ENCODE measurements around the gene AGGF1. TPM values are rescaled to one million over a fixed set of nuclear protein-coding genes. Genes with fewer than 3 reads are reported as not detected.

AGGF1 gene
- total RNA-seq, 1 experiment from 2014 or later = 23.2 TPM

- TF ChIP-seq ZNF263 (CRISPR knock-in tag; IDR thresholded peaks at IDR 0.05; ENCODE audit: low read depth) = no peak
- TF ChIP-seq PRRX2 (CRISPR knock-in tag; IDR thresholded peaks at IDR 0.05) = no peak
- no peak for TF ChIP-seq SMAD3 (CRISPR knock-in tag; IDR thresholded peaks at IDR 0.05; ENCODE audit: borderline replicate concordance)
- TF ChIP-seq SP1 (CRISPR knock-in tag; conservative IDR thresholded peaks at IDR 0.05) = peak; percentile 29; the same call in 1 of the 2 replicates
- peak; percentile 60; the same call in 1 of the 2 replicates for TF ChIP-seq MAX (CRISPR knock-in tag; IDR thresholded peaks at IDR 0.05)
- no peak for TF ChIP-seq JAZF1 (CRISPR knock-in tag; IDR thresholded peaks at IDR 0.05)
- TF ChIP-seq OVOL2 (CRISPR knock-in tag; IDR thresholded peaks at IDR 0.05; ENCODE audit: borderline replicate concordance) = no peak
- TF ChIP-seq, protein P1, sequence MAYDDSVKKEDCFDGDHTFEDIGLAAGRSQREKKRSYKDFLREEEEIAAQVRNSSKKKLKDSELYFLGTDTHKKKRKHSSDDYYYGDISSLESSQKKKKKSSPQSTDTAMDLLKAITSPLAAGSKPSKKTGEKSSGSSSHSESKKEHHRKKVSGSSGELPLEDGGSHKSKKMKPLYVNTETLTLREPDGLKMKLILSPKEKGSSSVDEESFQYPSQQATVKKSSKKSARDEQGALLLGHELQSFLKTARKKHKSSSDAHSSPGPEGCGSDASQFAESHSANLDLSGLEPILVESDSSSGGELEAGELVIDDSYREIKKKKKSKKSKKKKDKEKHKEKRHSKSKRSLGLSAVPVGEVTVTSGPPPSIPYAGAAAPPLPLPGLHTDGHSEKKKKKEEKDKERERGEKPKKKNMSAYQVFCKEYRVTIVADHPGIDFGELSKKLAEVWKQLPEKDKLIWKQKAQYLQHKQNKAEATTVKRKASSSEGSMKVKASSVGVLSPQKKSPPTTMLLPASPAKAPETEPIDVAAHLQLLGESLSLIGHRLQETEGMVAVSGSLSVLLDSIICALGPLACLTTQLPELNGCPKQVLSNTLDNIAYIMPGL (CRISPR knock-in tag; IDR thresholded peaks at IDR 0.05) = peak; percentile 67; the same call in 1 of the 2 replicates
- TF ChIP-seq IRF2 (CRISPR knock-in tag; IDR thresholded peaks at IDR 0.05; ENCODE audit: borderline replicate concordance, low read depth) = no peak
- TF ChIP-seq ZNF138 (CRISPR knock-in tag; conservative IDR thresholded peaks at IDR 0.05) = no peak
- TF ChIP-seq E2F5 (CRISPR knock-in tag; IDR thresholded peaks at IDR 0.05) = no peak
- TF ChIP-seq, protein P2, sequence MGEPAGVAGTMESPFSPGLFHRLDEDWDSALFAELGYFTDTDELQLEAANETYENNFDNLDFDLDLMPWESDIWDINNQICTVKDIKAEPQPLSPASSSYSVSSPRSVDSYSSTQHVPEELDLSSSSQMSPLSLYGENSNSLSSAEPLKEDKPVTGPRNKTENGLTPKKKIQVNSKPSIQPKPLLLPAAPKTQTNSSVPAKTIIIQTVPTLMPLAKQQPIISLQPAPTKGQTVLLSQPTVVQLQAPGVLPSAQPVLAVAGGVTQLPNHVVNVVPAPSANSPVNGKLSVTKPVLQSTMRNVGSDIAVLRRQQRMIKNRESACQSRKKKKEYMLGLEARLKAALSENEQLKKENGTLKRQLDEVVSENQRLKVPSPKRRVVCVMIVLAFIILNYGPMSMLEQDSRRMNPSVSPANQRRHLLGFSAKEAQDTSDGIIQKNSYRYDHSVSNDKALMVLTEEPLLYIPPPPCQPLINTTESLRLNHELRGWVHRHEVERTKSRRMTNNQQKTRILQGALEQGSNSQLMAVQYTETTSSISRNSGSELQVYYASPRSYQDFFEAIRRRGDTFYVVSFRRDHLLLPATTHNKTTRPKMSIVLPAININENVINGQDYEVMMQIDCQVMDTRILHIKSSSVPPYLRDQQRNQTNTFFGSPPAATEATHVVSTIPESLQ (CRISPR knock-in tag; IDR thresholded peaks at IDR 0.05) = no peak
- TF ChIP-seq ZNF671 (CRISPR knock-in tag; IDR thresholded peaks at IDR 0.05) = no peak
- TF ChIP-seq ZNF317 (CRISPR knock-in tag; IDR thresholded peaks at IDR 0.05; ENCODE audit: borderline replicate concordance, low read depth) = no peak
- TF ChIP-seq, protein P3, sequence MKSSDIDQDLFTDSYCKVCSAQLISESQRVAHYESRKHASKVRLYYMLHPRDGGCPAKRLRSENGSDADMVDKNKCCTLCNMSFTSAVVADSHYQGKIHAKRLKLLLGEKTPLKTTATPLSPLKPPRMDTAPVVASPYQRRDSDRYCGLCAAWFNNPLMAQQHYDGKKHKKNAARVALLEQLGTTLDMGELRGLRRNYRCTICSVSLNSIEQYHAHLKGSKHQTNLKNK (CRISPR knock-in tag; IDR thresholded peaks at IDR 0.05) = no peak
- TF ChIP-seq, protein P4, sequence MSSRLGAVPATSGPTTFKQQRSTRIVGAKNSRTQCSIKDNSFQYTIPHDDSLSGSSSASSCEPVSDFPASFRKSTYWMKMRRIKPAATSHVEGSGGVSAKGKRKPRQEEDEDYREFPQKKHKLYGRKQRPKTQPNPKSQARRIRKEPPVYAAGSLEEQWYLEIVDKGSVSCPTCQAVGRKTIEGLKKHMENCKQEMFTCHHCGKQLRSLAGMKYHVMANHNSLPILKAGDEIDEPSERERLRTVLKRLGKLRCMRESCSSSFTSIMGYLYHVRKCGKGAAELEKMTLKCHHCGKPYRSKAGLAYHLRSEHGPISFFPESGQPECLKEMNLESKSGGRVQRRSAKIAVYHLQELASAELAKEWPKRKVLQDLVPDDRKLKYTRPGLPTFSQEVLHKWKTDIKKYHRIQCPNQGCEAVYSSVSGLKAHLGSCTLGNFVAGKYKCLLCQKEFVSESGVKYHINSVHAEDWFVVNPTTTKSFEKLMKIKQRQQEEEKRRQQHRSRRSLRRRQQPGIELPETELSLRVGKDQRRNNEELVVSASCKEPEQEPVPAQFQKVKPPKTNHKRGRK (CRISPR knock-in tag; IDR thresholded peaks at IDR 0.05; ENCODE audit: borderline replicate concordance) = no peak
- TF ChIP-seq, protein P5, sequence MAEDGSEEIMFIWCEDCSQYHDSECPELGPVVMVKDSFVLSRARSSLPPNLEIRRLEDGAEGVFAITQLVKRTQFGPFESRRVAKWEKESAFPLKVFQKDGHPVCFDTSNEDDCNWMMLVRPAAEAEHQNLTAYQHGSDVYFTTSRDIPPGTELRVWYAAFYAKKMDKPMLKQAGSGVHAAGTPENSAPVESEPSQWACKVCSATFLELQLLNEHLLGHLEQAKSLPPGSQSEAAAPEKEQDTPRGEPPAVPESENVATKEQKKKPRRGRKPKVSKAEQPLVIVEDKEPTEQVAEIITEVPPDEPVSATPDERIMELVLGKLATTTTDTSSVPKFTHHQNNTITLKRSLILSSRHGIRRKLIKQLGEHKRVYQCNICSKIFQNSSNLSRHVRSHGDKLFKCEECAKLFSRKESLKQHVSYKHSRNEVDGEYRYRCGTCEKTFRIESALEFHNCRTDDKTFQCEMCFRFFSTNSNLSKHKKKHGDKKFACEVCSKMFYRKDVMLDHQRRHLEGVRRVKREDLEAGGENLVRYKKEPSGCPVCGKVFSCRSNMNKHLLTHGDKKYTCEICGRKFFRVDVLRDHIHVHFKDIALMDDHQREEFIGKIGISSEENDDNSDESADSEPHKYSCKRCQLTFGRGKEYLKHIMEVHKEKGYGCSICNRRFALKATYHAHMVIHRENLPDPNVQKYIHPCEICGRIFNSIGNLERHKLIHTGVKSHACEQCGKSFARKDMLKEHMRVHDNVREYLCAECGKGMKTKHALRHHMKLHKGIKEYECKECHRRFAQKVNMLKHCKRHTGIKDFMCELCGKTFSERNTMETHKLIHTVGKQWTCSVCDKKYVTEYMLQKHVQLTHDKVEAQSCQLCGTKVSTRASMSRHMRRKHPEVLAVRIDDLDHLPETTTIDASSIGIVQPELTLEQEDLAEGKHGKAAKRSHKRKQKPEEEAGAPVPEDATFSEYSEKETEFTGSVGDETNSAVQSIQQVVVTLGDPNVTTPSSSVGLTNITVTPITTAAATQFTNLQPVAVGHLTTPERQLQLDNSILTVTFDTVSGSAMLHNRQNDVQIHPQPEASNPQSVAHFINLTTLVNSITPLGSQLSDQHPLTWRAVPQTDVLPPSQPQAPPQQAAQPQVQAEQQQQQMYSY (CRISPR knock-in tag; IDR thresholded peaks at IDR 0.05) = no peak
- TF ChIP-seq EMX1 (CRISPR knock-in tag; IDR thresholded peaks at IDR 0.05) = no peak
- no peak for TF ChIP-seq E2F1 (CRISPR knock-in tag; IDR thresholded peaks at IDR 0.05)
- no peak for TF ChIP-seq MYBL2 (CRISPR knock-in tag; IDR thresholded peaks at IDR 0.05)
- no peak for TF ChIP-seq CREM (CRISPR knock-in tag; IDR thresholded peaks at IDR 0.05)
- no peak for TF ChIP-seq MXD4 (CRISPR knock-in tag; IDR thresholded peaks at IDR 0.05; ENCODE audit: borderline replicate concordance)
- 0 out of 2 replicates have a peak, but pooled peaks have one; percentile 35 for TF ChIP-seq IRF1 (CRISPR knock-in tag; IDR thresholded peaks at IDR 0.05)
- no peak for TF ChIP-seq RELA (CRISPR knock-in tag; IDR thresholded peaks at IDR 0.05; ENCODE audit: borderline replicate concordance)
- no peak for TF ChIP-seq ZNF396 (CRISPR knock-in tag; IDR thresholded peaks at IDR 0.05; ENCODE audit: borderline replicate concordance)
Observed at GRCh38 chr5:77086689-77087483, 56.7 kb downstream of the AGGF1 start, which contains the start of gene ZBED3 (continued).
